NCI-H345 treated with DMSO at 0.1 percent for 48 hours (cell line): ENCODE results near the gene AGBL1.

Experiments
- DNase-seq: peaks from one replicate; lab custom pipeline; 2025; ENCODE audit not compliant: unreplicated experiment; lab: John Stamatoyannopoulos, UW

AGBL1 gene

DNA sequence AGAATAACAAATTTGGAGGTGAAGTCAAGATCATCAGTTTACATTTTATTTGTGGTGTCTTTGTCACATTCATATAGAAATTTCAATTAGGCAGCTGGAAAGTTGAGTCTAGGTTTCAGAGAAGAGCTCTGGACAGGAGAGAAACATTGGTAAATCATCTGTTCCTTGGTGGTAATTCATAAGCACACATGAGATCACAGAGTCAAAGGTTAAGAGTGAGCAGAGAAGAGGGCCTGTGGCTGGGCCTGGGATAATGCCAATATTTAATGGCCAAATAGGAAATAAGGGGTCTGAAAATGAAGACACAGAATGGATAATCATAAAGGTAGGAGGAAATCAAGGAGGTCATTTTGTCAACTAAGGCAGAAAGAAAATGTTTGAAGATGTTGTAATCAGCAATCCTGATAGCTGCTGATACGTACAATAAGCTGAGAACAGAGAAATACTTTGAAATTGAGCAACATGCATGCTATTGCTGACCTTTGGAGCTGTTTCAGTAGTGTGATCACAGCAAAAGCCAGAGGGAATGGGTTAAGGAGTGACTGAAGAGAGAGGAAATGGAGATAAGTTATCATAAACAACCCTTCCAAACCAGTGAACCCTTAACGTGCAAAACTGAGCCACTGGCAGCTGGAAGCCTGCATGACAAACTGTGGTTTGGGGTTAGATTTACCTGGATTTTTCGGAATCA lies 692.8 kb downstream of the AGBL1 start:
- no peak for DNase-seq

- peak; percentile 30 for DNase-seq
Measured at GRCh38 chr15:86773736-86774135, 694.1 kb downstream of the AGBL1 start.

DNA sequence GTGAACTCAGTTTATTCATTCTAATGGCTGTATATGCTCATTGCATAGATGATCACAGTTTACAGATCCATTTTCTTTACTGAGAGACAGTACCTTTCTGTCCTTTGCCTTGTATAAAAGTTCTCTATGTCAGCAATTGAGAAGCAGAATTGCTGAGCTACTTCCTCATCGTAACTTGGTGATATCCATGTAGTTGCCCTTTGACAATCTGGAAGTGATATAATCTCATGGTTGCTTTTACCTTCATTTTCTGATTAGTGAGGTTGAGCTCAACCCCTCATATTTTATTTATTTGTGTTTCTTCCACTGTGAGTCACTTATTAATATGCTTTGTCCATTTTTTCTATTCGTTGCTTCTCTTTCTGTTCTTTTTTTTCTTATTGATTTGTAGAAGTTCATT lies 696.5 kb downstream of the AGBL1 start:
- DNase-seq: no peak

DNA sequence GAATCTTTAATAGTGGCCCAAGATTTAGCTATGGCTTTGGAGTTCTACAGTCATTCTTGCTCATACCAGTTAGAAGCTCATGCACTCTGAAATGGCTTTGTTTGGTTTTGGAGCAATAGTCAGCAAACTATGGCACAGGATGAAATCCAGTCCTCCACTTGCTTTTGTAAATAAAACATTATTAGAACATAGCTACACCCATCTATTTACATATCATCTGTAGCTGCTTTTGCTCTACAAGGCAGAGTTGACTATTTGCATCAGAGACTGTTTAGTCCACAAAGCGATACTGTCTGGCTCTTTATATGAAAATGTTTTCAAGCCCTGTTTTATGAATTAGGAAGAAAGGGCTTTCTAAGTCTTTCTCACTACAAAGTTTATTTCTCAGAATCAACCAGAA lies 716.9 kb downstream of the AGBL1 start:
- no peak for DNase-seq

DNA sequence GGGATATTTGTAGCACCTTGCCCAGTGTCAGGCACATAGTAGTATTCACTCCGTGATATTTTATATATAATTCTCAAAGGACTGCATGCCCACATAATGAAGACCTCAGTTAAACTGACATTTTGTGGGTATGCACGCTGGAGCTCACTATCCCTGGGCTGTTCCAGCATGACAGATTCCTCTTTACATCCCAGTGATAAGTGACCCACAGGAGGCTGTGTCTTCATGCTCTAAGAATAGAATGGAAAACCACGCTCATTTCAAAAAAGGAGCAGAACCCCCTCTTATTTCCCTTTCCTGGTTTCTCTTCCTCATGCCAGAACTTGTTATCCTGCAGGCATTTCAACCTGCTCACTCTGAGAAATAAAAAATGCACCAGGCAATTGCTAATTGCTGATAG lies 717.5 kb downstream of the AGBL1 start:
- no peak for DNase-seq

GRCh38 chr15:86799226-86799625 lies 719.6 kb downstream of the AGBL1 start:
- DNase-seq: no peak

- no peak for DNase-seq
Measured at GRCh38 chr15:86802244-86802643, 722.6 kb downstream of the AGBL1 start.

DNA sequence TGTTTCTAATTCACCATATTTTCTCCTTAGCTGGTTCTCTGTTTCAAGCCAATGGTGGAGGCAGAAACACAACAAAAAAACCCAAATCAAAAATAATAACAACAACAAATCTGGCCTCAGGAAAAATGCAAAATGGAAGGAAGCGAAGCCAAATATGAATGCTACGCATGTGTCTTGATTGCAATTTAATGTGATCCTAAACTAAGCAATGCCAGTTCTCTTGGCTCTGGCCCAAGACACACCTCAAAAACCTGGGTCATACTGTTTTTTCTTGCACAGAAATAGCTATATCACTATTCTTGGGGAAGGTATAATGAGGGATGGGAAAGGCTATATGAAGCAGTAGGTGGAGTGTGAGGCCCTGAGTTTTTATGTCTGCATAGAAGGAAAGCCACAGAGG lies 724.7 kb downstream of the AGBL1 start:
- no peak for DNase-seq

GRCh38 chr15:86810329-86810728 lies 730.7 kb downstream of the AGBL1 start:
- no peak for DNase-seq

- DNase-seq: no peak
Measured at GRCh38 chr15:86813892-86814291, 734.2 kb downstream of the AGBL1 start.

- no peak for DNase-seq
Measured at GRCh38 chr15:86829245-86829644, 749.6 kb downstream of the AGBL1 start.

- DNase-seq: no peak
Measured at GRCh38 chr15:86830304-86830703, 750.6 kb downstream of the AGBL1 start.

DNA sequence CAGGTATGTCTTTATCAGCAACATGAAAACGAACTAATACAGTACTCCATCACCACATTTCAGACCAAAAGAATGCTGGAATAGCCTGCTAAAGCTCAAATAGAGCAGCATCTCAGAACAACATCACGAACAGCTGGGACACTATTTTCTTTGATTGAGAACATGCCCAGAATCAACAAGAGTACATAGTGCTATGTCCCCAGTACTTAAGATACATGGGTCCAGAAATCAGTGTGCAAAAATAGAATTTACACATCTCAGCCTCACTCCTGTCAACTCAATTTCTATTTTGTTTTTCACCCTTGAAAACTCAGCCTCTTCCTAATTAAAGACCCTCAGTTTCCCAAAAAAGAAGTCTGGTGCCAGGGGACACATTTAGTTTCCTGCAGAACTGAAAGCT lies 753.9 kb downstream of the AGBL1 start:
- no peak for DNase-seq

GRCh38 chr15:86834115-86834863 lies 754.6 kb downstream of the AGBL1 start:
- DNase-seq: no peak

- DNase-seq: no peak
Measured at GRCh38 chr15:86837294-86838061, 757.8 kb downstream of the AGBL1 start.

GRCh38 chr15:86839502-86839901 lies 759.8 kb downstream of the AGBL1 start:
- no peak for DNase-seq

GRCh38 chr15:86840996-86841395 lies 761.3 kb downstream of the AGBL1 start:
- DNase-seq: no peak

DNA sequence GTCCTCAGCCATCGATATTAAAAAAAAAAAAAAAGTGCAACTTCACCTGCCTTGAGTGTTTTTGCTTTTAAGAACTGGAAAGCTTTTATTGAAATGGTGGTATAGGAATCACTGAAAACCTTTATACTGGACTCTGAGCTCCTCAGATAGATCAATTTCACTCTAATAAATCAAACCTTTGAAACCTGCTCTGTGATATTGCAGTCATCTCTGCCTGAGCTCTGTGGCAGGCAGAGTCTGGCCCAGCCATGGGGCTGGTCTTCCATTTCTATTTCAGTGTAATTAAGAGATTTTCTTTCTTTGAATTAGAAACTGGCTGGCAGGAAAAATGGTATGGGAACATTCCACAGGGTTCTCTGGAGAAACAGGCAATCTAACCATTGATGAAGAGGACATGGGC lies 762.5 kb downstream of the AGBL1 start:
- DNase-seq: no peak

GRCh38 chr15:86846036-86846435 lies 766.4 kb downstream of the AGBL1 start:
- no peak for DNase-seq

GRCh38 chr15:86849136-86849535 lies 769.5 kb downstream of the AGBL1 start:
- no peak for DNase-seq

DNA sequence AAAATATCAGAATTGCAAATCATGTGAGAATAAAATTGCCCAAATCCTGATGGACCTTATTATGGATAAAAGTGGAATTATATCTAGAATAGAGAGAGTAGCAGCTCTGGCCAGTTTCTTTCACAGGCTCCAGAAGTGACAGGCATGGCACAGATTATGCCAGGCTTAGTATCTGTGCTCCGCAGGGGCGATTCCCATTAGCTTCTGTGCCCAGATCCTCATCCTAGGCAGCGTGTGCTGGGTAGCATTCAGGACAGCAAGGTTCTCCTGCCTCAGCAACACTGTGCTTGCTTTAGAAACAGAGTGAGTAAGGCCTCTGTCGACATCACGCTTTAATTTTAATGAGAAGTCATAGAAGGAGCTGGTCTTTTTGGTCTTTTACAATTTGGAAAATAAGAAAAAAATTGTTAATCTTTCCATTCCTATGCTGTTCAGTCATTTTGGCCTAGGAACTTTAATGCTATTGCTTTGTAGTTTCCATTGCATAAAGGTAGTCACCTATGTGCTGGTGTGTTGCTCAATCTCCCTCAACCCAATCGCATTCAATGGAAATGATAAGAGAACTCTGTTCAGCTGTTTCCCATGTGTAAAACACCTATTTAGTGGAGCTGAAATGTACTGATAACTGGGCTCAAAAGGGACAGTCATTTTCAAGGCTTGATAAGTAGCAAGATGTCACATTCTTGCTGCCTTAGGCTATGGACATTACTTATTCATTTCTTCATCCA lies 770.1 kb downstream of the AGBL1 start:
- no peak for DNase-seq
